ENCODE results near the gene RHOH. TPM values are rescaled to one million over a fixed set of nuclear protein-coding genes. Genes with fewer than 3 reads are reported as not detected.

Gene RHOH
- total and polyA plus RNA-seq, 9 of the 15 experiments (the other 6 are each of a cell fraction or from before 2014, with no cell fraction given), result 14.3 to 37.7 (median 23.2) TPM

- TF ChIP-seq TFE3 (CRISPR knock-in tag; IDR thresholded peaks at IDR 0.05) (no peak), CBX5 (IDR thresholded peaks at IDR 0.05; ENCODE audit: borderline replicate concordance, low read depth) (no peak), BRF2 (IDR thresholded peaks at IDR 0.05; ENCODE audit: borderline replicate concordance, insufficient read depth, insufficient read length) (no peak), GTF2A2 (tag; IDR thresholded peaks at IDR 0.05) (0 out of 2 replicates have a peak, but pooled peaks have one; percentile 69), ZNF143 (CRISPR knock-in tag; IDR thresholded peaks at IDR 0.05) (no peak), SMAD1 (IDR thresholded peaks at IDR 0.05; ENCODE audit: low read depth, low read length, partially characterized antibody) (no peak), U2AF2 (optimal IDR thresholded peaks at IDR 0.05; ENCODE audit: low read depth, low read length) (no peak), ZNF639 (CRISPR knock-in tag; conservative IDR thresholded peaks at IDR 0.05 in 1 of 2, IDR thresholded peaks at IDR 0.05 in 1 of 2) (no peak), DPF2 (IDR thresholded peaks at IDR 0.05) (no peak), MAFF (IDR thresholded peaks at IDR 0.05; ENCODE audit: low read length) (no peak), ZNF398 (CRISPR knock-in tag; IDR thresholded peaks at IDR 0.05) (0 out of 2 replicates have a peak, but pooled peaks have one; percentile 32), SETDB1 (IDR thresholded peaks at IDR 0.05; ENCODE audit: low read length) (no peak), ATF2 (CRISPR knock-in tag; IDR thresholded peaks at IDR 0.05) (no peak), ESRRA (IDR thresholded peaks at IDR 0.05; ENCODE audit: borderline replicate concordance, low read depth) (no peak), CBX8 (IDR thresholded peaks at IDR 0.05; ENCODE audit: borderline replicate concordance, extremely low read depth, low read depth, low read length, poor library complexity, severe bottlenecking) (no peak), HDAC8 (tag; IDR thresholded peaks at IDR 0.05) (0 out of 2 replicates have a peak, but pooled peaks have one; percentile 14), POLR2AphosphoS2 (IDR thresholded peaks at IDR 0.05; ENCODE audit: low read length) (no peak), RAD51 (IDR thresholded peaks at IDR 0.05; ENCODE audit: borderline replicate concordance, low read depth) (no peak), ZBTB1 (CRISPR knock-in tag; IDR thresholded peaks at IDR 0.05; ENCODE audit: borderline replicate concordance, low read depth) (no peak)
Measured at GRCh38 chr4:40204507-40205258, 7.9 kb downstream of the RHOH start (continued).

All from K562 (cell line).